Measurements from ENCODE around the gene TBC1D8. TPM values are rescaled to one million over a fixed set of nuclear protein-coding genes. Genes with fewer than 3 reads are reported as not detected.

The TBC1D8 gene
- total RNA-seq, 5 donors from 2014 or later (not counting 1 experiment from before 2014, with no cell fraction given), result 0.40 to 2.1 (median 2.0) TPM

GRCh38 chr2:100976645-100977391, 174.4 kb downstream of the TBC1D8 start:
- Mint-ChIP-seq H3K4me3 (no peak overlapping the region), H3K4me1 (peaks cover 0 to 2% (median 0%) of the 10 kb centered on the region in 3 donors), H3K27ac (no peak overlapping the region), H3K36me3 (no peaks in the 10 kb centered on the region), H3K27me3 (peaks cover 0 to 6% of the 10 kb centered on the region in 2 donors), H3K9me3 (no peaks in the 10 kb centered on the region)
- POLR2A ChIA-PET, result no interaction called here
- Histone ChIP-seq H3K27ac (ENCODE audit: low read length) (no peak overlapping the region), H3K4me1 (ENCODE audit: control insufficient read depth in 1 of 2, extremely low read depth in 1 of 2, insufficient read depth in 2 of 2, low read length in 2 of 2) (no peaks in the 10 kb centered on the region), H3K27me3 (replicated peaks in 1 of 2; ENCODE audit: control insufficient read depth in 2 of 2, extremely low read depth in 1 of 2, insufficient read depth in 2 of 2, low read length in 1 of 2) (peaks cover 0 to 13% of the 10 kb centered on the region in 2 experiments), H3K9me3 (no peaks in the 10 kb centered on the region), H3K4me3 (ENCODE audit: control insufficient read depth in 1 of 2, extremely low read depth in 1 of 2, low read length in 1 of 2) (no peak overlapping the region), H3K36me3 (ENCODE audit: control insufficient read depth in 2 of 2, extremely low read depth in 1 of 2, insufficient read depth in 1 of 2, low read length in 1 of 2) (peaks cover 0 to under 1% of the 10 kb centered on the region in 2 donors)
- CTCF ChIA-PET, result interaction anchor here in 1 of 2 donors (0.5 kb wide), 1 partner anchor 373 kb away, joined by 4 read pairs; no protein-coding TSS in a partner anchor
- ATAC-seq (replicated peaks in 1 of 4), result no peak
- WGBS (ENCODE audit: insufficient coverage), result 68% methylated on average over 19 of the region's 19 CpGs
- no peak for DNase-seq

GRCh38 chr2:100976061-100976460, 175.1 kb downstream of the TBC1D8 start:
- ChIA-PET POLR2A (no interaction called here), CTCF (interaction anchor here in 1 of 2 donors (0.5 kb wide), 1 partner anchor 373 kb away, joined by 4 read pairs; no protein-coding TSS in a partner anchor)
- WGBS (ENCODE audit: insufficient coverage), result 95% methylated on average over 6 of the region's 6 CpGs

GRCh38 chr2:100975521-100975785, 175.7 kb downstream of the TBC1D8 start:
- Histone ChIP-seq H3K27me3 (replicated peaks in 1 of 2; ENCODE audit: control insufficient read depth in 2 of 2, extremely low read depth in 1 of 2, insufficient read depth in 2 of 2, low read length in 1 of 2) (peaks cover 0 to 18% of the 10 kb centered on the region in 2 experiments), H3K4me3 (ENCODE audit: control insufficient read depth in 1 of 2, extremely low read depth in 1 of 2, low read length in 1 of 2) (no peak overlapping the region), H3K36me3 (ENCODE audit: control insufficient read depth in 2 of 2, extremely low read depth in 1 of 2, insufficient read depth in 1 of 2, low read length in 1 of 2) (no peaks in the 10 kb centered on the region), H3K4me1 (ENCODE audit: control insufficient read depth in 1 of 2, extremely low read depth in 1 of 2, insufficient read depth in 2 of 2, low read length in 2 of 2) (no peaks in the 10 kb centered on the region), H3K27ac (ENCODE audit: low read length) (no peak overlapping the region), H3K9me3 (no peaks in the 10 kb centered on the region)
- Mint-ChIP-seq H3K9me3 (no peaks in the 10 kb centered on the region), H3K4me3 (no peak overlapping the region), H3K27ac (no peak overlapping the region), H3K36me3 (no peaks in the 10 kb centered on the region), H3K4me1 (peaks cover 0 to 2% (median 0%) of the 10 kb centered on the region in 3 donors), H3K27me3 (peaks cover 0 to 7% of the 10 kb centered on the region in 2 donors)
- ChIA-PET CTCF (no interaction called here), POLR2A (no interaction called here)
- 95% methylated on average over 3 of the region's 7 CpGs for WGBS (ENCODE audit: insufficient coverage)
- no peak for ATAC-seq (replicated peaks in 1 of 4)
- no peak for DNase-seq

More at GRCh38 chr2:100976061-100976460, 175.1 kb downstream of the TBC1D8 start:
- Mint-ChIP-seq H3K36me3 (no peaks in the 10 kb centered on the region), H3K4me3 (no peak overlapping the region), H3K4me1 (peaks cover 0 to 2% (median 0%) of the 10 kb centered on the region in 3 donors), H3K9me3 (no peaks in the 10 kb centered on the region), H3K27ac (no peak overlapping the region), H3K27me3 (peaks cover 0 to 9% of the 10 kb centered on the region in 2 donors)
- no peaks in the 10 kb centered on the region for H3K9me3 ChIP-seq
- no peak overlapping the region for H3K27ac ChIP-seq (ENCODE audit: low read length)
- peaks cover 0 to 18% of the 10 kb centered on the region in 2 experiments for H3K27me3 ChIP-seq (replicated peaks in 1 of 2; ENCODE audit: control insufficient read depth in 2 of 2, extremely low read depth in 1 of 2, insufficient read depth in 2 of 2, low read length in 1 of 2)
- H3K4me1 ChIP-seq (ENCODE audit: control insufficient read depth in 1 of 2, extremely low read depth in 1 of 2, insufficient read depth in 2 of 2, low read length in 2 of 2), result no peaks in the 10 kb centered on the region
- no peak for DNase-seq
- H3K4me3 ChIP-seq (ENCODE audit: control insufficient read depth in 1 of 2, extremely low read depth in 1 of 2, low read length in 1 of 2), result no peak overlapping the region
- H3K36me3 ChIP-seq (ENCODE audit: control insufficient read depth in 2 of 2, extremely low read depth in 1 of 2, insufficient read depth in 1 of 2, low read length in 1 of 2), result no peaks in the 10 kb centered on the region
- ATAC-seq (replicated peaks in 1 of 4), result no peak

GRCh38 chr2:100974712-100975520, 176.3 kb downstream of the TBC1D8 start:
- ChIA-PET POLR2A (no interaction called here), CTCF (no interaction called here)
- 93% methylated on average over 9 of the region's 22 CpGs for WGBS (ENCODE audit: insufficient coverage)
- no peaks in the 10 kb centered on the region for H3K9me3 ChIP-seq
- Mint-ChIP-seq H3K27ac (no peak overlapping the region), H3K4me1 (peaks cover 0 to 2% (median 0%) of the 10 kb centered on the region in 3 donors), H3K36me3 (no peaks in the 10 kb centered on the region), H3K9me3 (no peaks in the 10 kb centered on the region), H3K4me3 (no peak overlapping the region), H3K27me3 (peaks cover 0 to 7% of the 10 kb centered on the region in 2 donors)
- no peaks in the 10 kb centered on the region for H3K4me1 ChIP-seq (ENCODE audit: control insufficient read depth in 1 of 2, extremely low read depth in 1 of 2, insufficient read depth in 2 of 2, low read length in 2 of 2)
- no peak overlapping the region for H3K27ac ChIP-seq (ENCODE audit: low read length)
- no peak overlapping the region for H3K4me3 ChIP-seq (ENCODE audit: control insufficient read depth in 1 of 2, extremely low read depth in 1 of 2, low read length in 1 of 2)
- DNase-seq (no peak), ATAC-seq (replicated peaks in 1 of 4) (no peak)
- H3K27me3 ChIP-seq (replicated peaks in 1 of 2; ENCODE audit: control insufficient read depth in 2 of 2, extremely low read depth in 1 of 2, insufficient read depth in 2 of 2, low read length in 1 of 2), result peaks cover 0 to 22% of the 10 kb centered on the region in 2 experiments
- no peaks in the 10 kb centered on the region for H3K36me3 ChIP-seq (ENCODE audit: control insufficient read depth in 2 of 2, extremely low read depth in 1 of 2, insufficient read depth in 1 of 2, low read length in 1 of 2)

- Mint-ChIP-seq H3K27me3 (peaks cover 0 to 6% of the 10 kb centered on the region in 2 donors), H3K9me3 (no peaks in the 10 kb centered on the region), H3K27ac (no peak overlapping the region), H3K4me1 (peaks cover 0 to 2% (median 0%) of the 10 kb centered on the region in 3 donors), H3K36me3 (no peaks in the 10 kb centered on the region), H3K4me3 (no peak overlapping the region)
- Histone ChIP-seq H3K27ac (ENCODE audit: low read length) (no peak overlapping the region), H3K4me1 (ENCODE audit: control insufficient read depth in 1 of 2, extremely low read depth in 1 of 2, insufficient read depth in 2 of 2, low read length in 2 of 2) (no peaks in the 10 kb centered on the region), H3K4me3 (ENCODE audit: control insufficient read depth in 1 of 2, extremely low read depth in 1 of 2, low read length in 1 of 2) (no peak overlapping the region), H3K36me3 (ENCODE audit: control insufficient read depth in 2 of 2, extremely low read depth in 1 of 2, insufficient read depth in 1 of 2, low read length in 1 of 2) (no peaks in the 10 kb centered on the region), H3K9me3 (no peaks in the 10 kb centered on the region), H3K27me3 (replicated peaks in 1 of 2; ENCODE audit: control insufficient read depth in 2 of 2, extremely low read depth in 1 of 2, insufficient read depth in 2 of 2, low read length in 1 of 2) (peaks cover 0 to 22% of the 10 kb centered on the region in 2 experiments)
- DNase-seq (no peak), ATAC-seq (replicated peaks in 1 of 4) (no peak)
- POLR2A ChIA-PET, result no interaction called here
- no CpG with 5 or more reads among the region's 7 CpGs for WGBS (ENCODE audit: insufficient coverage)
- CTCF ChIA-PET, result interaction anchor here in 1 of 2 donors (0.6 kb wide), 1 partner anchor 14 kb away, joined by 5 read pairs; no protein-coding TSS in a partner anchor
These were observed 178.7 kb downstream of the TBC1D8 start for GRCh38 chr2:100972452-100972851.

GRCh38 chr2:100971221-100971620, 180.0 kb downstream of the TBC1D8 start:
- Histone ChIP-seq H3K4me3 (ENCODE audit: control insufficient read depth in 1 of 2, extremely low read depth in 1 of 2, low read length in 1 of 2) (no peak overlapping the region), H3K9me3 (no peaks in the 10 kb centered on the region), H3K4me1 (ENCODE audit: control insufficient read depth in 1 of 2, extremely low read depth in 1 of 2, insufficient read depth in 2 of 2, low read length in 2 of 2) (no peaks in the 10 kb centered on the region), H3K27me3 (replicated peaks in 1 of 2; ENCODE audit: control insufficient read depth in 2 of 2, extremely low read depth in 1 of 2, insufficient read depth in 2 of 2, low read length in 1 of 2) (peaks cover 0 to 22% of the 10 kb centered on the region in 2 experiments), H3K36me3 (ENCODE audit: control insufficient read depth in 2 of 2, extremely low read depth in 1 of 2, insufficient read depth in 1 of 2, low read length in 1 of 2) (no peaks in the 10 kb centered on the region), H3K27ac (ENCODE audit: low read length) (no peak overlapping the region)
- CTCF ChIA-PET, result interaction anchor here in 1 of 2 donors (0.5 kb wide), 2 partner anchors 163 to 222 kb away, joined by 4 to 8 read pairs; no protein-coding TSS in a partner anchor
- H3K9me3 Mint-ChIP-seq, result no peaks in the 10 kb centered on the region
- POLR2A ChIA-PET, result no interaction called here
- DNase-seq (no peak), ATAC-seq (replicated peaks in 1 of 4) (no peak)
- H3K27me3 Mint-ChIP-seq, result peaks cover 0 to 3% of the 10 kb centered on the region in 2 donors
- no peaks in the 10 kb centered on the region for H3K36me3 Mint-ChIP-seq
- H3K4me3 Mint-ChIP-seq, result no peak overlapping the region
- 100% methylated on average over 2 of the region's 9 CpGs for WGBS (ENCODE audit: insufficient coverage)
- no peak overlapping the region for H3K27ac Mint-ChIP-seq
- H3K4me1 Mint-ChIP-seq, result no peaks in the 10 kb centered on the region

All from T-cell (primary cell).